Neural cell (in vitro differentiated cells): ENCODE measurements around the gene NLRP3. TPM values are rescaled to one million over a fixed set of nuclear protein-coding genes. Genes with fewer than 3 reads are reported as not detected.

Experiments
- H2AFZ ChIP-seq: fragments of 200-600, 300-800 bp; sonication (generic), shearing (Covaris generic); 2 replicates; pipeline ENCODE4 v1.6.0; 2014; ENCODE audit warnings: low read depth, mild to moderate bottlenecking, antibody characterized with exemption, low read length, moderate library complexity
- H3F3A ChIP-seq: fragments of 200-600 bp; shearing (Covaris generic); 2 replicates; pipeline ENCODE4 v1.6.1; 2016; ENCODE audit warnings: mild to moderate bottlenecking, moderate library complexity, mixed read lengths, antibody characterized with exemption, low read length; ENCODE audit not compliant: insufficient read depth, poor library complexity, severe bottlenecking
- H3K27ac ChIP-seq: fragments of 200-600, 300-800 bp; sonication (generic), shearing (Covaris generic); 2 replicates; pipeline ENCODE4 v1.5.1; 2014; ENCODE audit warnings: mild to moderate bottlenecking, low read length, moderate library complexity
- H3K27me3 ChIP-seq: fragments of 300-800, 200-600 bp; sonication (generic), shearing (Covaris generic); 2 replicates; pipeline ENCODE4 v1.6.0; 2014; ENCODE audit warnings: mild to moderate bottlenecking, low read depth, low read length, moderate library complexity; ENCODE audit not compliant: insufficient read depth
- H3K36me3 ChIP-seq: fragments of 300-800, 200-600 bp; sonication (generic), shearing (Covaris generic); 2 replicates; pipeline ENCODE4 v1.5.1; 2014; ENCODE audit warnings: mild to moderate bottlenecking, antibody characterized with exemption, low read length, moderate library complexity; ENCODE audit not compliant: insufficient read depth
- H3K4me2 ChIP-seq: fragments of 300-800, 200-600 bp; sonication (generic), shearing (Covaris generic); 2 replicates; pipeline ENCODE4 v1.6.0; 2014; ENCODE audit warnings: mild to moderate bottlenecking, low read length
- H3K4me3 ChIP-seq: fragments of 300-800, 200-600 bp; sonication (generic), shearing (Covaris generic); 2 replicates; pipeline ENCODE4 v1.5.1; 2014; ENCODE audit warnings: mild to moderate bottlenecking, low read length, moderate library complexity
- H3K79me2 ChIP-seq: fragments of 200-600 bp; shearing (Covaris generic); replicated peaks from 2 replicates; pipeline ENCODE4 v1.6.0; 2014; ENCODE audit warnings: mild to moderate bottlenecking, low read length, moderate library complexity; ENCODE audit not compliant: insufficient read depth
- H3K9ac ChIP-seq: fragments of 300-800, 200-600 bp; sonication (generic), shearing (Covaris generic); 2 replicates; pipeline ENCODE4 v1.6.1; 2016; ENCODE audit warnings: mild to moderate bottlenecking, low read length, mixed read lengths
- H3K9me2 ChIP-seq: fragments of 200-600 bp; shearing (Covaris generic); 2 replicates; pipeline ENCODE4 v1.6.1; 2016; ENCODE audit warnings: mild to moderate bottlenecking, low read length, mixed read lengths; ENCODE audit not compliant: insufficient read depth
- H3K9me3 ChIP-seq: fragments of 200-600, 300-800 bp; sonication (generic), shearing (Covaris generic); 2 replicates; pipeline ENCODE4 v1.6.1; 2016; ENCODE audit warnings: mild to moderate bottlenecking, mixed run types, low read length, moderate library complexity, mixed read lengths
- H4K20me1 ChIP-seq: fragments of 200-600 bp; shearing (Covaris generic); 2 replicates; pipeline ENCODE4 v1.6.1; 2016; ENCODE audit warnings: mild to moderate bottlenecking, mixed run types; ENCODE audit not compliant: insufficient read depth
- CTCF ChIP-seq: fragments of 450-650 bp; IDR thresholded peaks from 2 replicates; pipeline ENCODE4 v1.5.1; 2014; ENCODE audit warnings: antibody characterized with exemption, mild to moderate bottlenecking, moderate library complexity; ENCODE audit not compliant: poor library complexity, severe bottlenecking
- EP300 ChIP-seq: fragments of 450-650 bp; conservative IDR thresholded peaks from 2 replicates; pipeline ENCODE4 v1.6.1; 2014; ENCODE audit warnings: antibody characterized with exemption, mild to moderate bottlenecking, moderate library complexity; ENCODE audit not compliant: poor library complexity, severe bottlenecking
- EZH2 ChIP-seq: fragments of 200-600, 300-800 bp; shearing (Covaris generic), sonication (generic); IDR thresholded peaks from 2 replicates; pipeline ENCODE4 v1.6.1; 2014; ENCODE audit warnings: antibody characterized with exemption, low read length, borderline replicate concordance, mild to moderate bottlenecking; ENCODE audit not compliant: insufficient read depth, poor library complexity, severe bottlenecking
- MXI1 ChIP-seq: fragments of 450-650 bp; conservative IDR thresholded peaks from 2 replicates; pipeline ENCODE4 v1.6.1; 2014; ENCODE audit warnings: antibody characterized with exemption, mild to moderate bottlenecking; ENCODE audit not compliant: poor library complexity, severe bottlenecking
- POLR2AphosphoS5 ChIP-seq: IDR thresholded peaks from 2 replicates; pipeline ENCODE4 v1.6.1; 2012
- RAD21 ChIP-seq: fragments of 450-650 bp; conservative IDR thresholded peaks from 2 replicates; pipeline ENCODE4 v1.6.1; 2014; ENCODE audit warnings: antibody characterized with exemption, mild to moderate bottlenecking, moderate library complexity
- REST ChIP-seq: IDR thresholded peaks from 2 replicates; pipeline ENCODE4 v1.6.1; 2012; ENCODE audit warnings: borderline replicate concordance
- SMC3 ChIP-seq: fragments of 450-650 bp; conservative IDR thresholded peaks from 2 replicates; pipeline ENCODE4 v1.6.1; 2014; ENCODE audit warnings: antibody characterized with exemption, mild to moderate bottlenecking, moderate library complexity; ENCODE audit not compliant: poor library complexity
- TAF1 ChIP-seq: IDR thresholded peaks from 2 replicates; pipeline ENCODE4 v1.6.1; 2012; ENCODE audit warnings: low read depth
- polyA plus RNA-seq: library from polyadenylated mRNA; depleted of rRNA; stranded (reverse); fragments of >200 nt; gene quantifications from 2 replicates; pipeline ENCODE4 v1.2.3, GENCODE V29; 2014

NLRP3 gene
- polyA plus RNA-seq, 1 donor from 2014 or later: 0.36 TPM

GRCh38 chr1:247419336-247419735 lies 3.4 kb downstream of the NLRP3 start:
- no peak overlapping the region for H3K27ac ChIP-seq
- no peaks in the 10 kb centered on the region for H3K36me3 ChIP-seq
- no peaks in the 10 kb centered on the region for H3K27me3 ChIP-seq
- no peaks in the 10 kb centered on the region for H3K9me2 ChIP-seq
- no peaks in the 10 kb centered on the region for H4K20me1 ChIP-seq
- no peaks in the 10 kb centered on the region for H3K79me2 ChIP-seq
- H3K4me2 ChIP-seq: no peak overlapping the region
- H3K9ac ChIP-seq: no peak overlapping the region
- no peaks in the 10 kb centered on the region for H3F3A ChIP-seq
- H3K9me3 ChIP-seq: no peaks in the 10 kb centered on the region
- H3K4me3 ChIP-seq: no peak overlapping the region
- no peak overlapping the region for H2AFZ ChIP-seq
- no peak for TF ChIP-seq TAF1
- TF ChIP-seq MXI1: no peak
- TF ChIP-seq REST: no peak
- TF ChIP-seq EP300: no peak
- no peak for TF ChIP-seq POLR2AphosphoS5
- no peak for TF ChIP-seq SMC3

GRCh38 chr1:247421074-247421473 lies 5.1 kb downstream of the NLRP3 start:
- H3K9me2 ChIP-seq: no peaks in the 10 kb centered on the region
- no peak overlapping the region for H3K9ac ChIP-seq
- no peak for TF ChIP-seq POLR2AphosphoS5
- no peak for TF ChIP-seq SMC3
- no peak for TF ChIP-seq REST
- no peak for TF ChIP-seq CTCF
- no peak for TF ChIP-seq EP300
- TF ChIP-seq EZH2: no peak
- TF ChIP-seq MXI1: no peak
- TF ChIP-seq TAF1: no peak
- TF ChIP-seq RAD21: no peak
- no peaks in the 10 kb centered on the region for H3F3A ChIP-seq
- no peak overlapping the region for H3K27ac ChIP-seq
- H2AFZ ChIP-seq: no peak overlapping the region
- H3K79me2 ChIP-seq: no peaks in the 10 kb centered on the region
- no peaks in the 10 kb centered on the region for H3K9me3 ChIP-seq
- H3K27me3 ChIP-seq: no peaks in the 10 kb centered on the region
- no peaks in the 10 kb centered on the region for H3K36me3 ChIP-seq
- no peaks in the 10 kb centered on the region for H4K20me1 ChIP-seq
- no peak overlapping the region for H3K4me2 ChIP-seq
- H3K4me3 ChIP-seq: no peak overlapping the region
